HG03097 (cell line): ENCODE measurements around the gene ZSWIM3.

Experiments used
- ATAC-seq: cut with Tn5 transposase; IDR thresholded peaks from one replicate; pipeline ENCODE4 v1.9.1; 2021; ENCODE audit not compliant: unreplicated experiment, low FRiP score

The ZSWIM3 gene

DNA sequence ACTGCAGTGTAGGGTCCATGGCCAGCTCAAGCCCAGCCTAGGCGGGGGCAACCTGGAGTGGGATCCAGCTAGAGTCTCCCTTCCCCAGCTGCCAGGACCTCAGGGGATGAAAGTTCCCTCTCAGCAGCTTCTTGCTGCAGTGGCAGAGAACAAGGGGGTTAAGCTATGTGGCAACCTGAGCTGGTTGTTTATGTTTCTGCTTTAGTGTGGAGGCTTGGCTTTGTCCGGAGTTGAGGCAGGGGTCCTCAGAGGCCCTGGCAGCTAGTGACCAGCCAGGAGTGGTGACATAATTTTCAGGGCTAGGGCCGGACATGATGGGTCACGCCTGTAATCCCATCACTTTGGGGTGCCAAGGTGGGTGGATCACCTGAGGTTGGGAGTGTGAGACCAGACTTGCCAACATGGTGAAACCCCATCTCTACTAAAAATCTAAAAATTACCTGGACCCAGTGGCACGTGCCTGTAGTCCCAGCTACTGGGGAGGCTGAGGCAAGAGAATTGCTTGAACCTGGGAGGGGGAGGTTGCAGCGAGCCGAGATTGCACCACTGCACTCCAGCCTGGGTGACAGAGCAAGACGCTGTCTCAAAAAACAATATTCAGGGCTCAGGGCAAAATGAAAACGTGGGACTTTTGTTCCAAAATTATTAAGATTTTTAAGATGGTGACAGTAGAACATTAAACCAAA is 68.5 kb downstream of the ZSWIM3 start:
- no peak for ATAC-seq

- ATAC-seq: no peak
Observed at GRCh38 chr20:45926731-45927070, 69.3 kb downstream of the ZSWIM3 start.

DNA sequence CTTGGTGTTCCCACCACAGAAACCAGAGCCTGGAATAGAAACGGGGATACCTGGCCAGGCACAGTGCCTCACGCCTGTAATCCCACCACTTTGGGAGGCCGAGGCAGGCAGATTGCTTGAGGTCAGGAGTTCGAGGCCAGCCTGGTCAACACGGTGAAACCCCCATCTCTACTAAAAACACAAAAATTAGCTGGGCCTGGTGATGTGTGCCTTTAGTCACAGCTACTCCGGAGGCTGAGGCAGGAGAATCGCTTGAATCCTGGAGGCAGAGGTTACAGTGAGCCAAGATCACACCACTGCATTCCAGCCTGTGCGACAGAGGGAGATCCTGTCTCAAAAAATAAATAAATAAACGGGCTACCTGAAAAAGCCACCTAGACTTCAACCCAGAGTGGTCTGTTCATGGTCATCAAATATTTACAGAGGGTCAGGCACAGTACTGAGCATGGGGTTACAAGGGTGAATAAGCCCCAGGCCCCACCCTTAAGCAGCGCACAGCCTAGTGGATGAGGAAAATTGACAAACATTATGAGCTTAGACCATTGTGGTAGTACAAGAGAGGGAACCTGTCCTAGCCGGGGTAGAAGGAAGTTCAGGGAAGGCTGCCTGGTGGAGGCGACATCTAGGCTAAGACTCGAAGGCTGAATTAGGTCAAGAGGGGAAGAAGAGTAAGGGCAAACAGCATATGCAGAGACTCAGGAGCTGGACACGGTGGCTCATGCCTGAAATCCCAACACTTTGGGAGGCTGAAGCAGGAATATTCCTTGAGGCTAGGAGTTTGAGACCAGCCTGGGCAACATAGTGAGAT is 69.9 kb downstream of the ZSWIM3 start:
- ATAC-seq: no peak
